Stimulated activated CD4-positive, alpha-beta T cell treated with anti-CD3 and anti-CD28 coated beads, Interleukin-12 subunit alpha, Interleukin-12 subunit beta, amount 100 ng/mL, for 48 hours (primary cell): ENCODE results near the gene CCDC74A.
A peak's percentile ranks its signal among the peaks of the same experiment; 100 is the strongest.
"Not testable (repeated sequence)": the region's sequence is repeated elsewhere in the genome, so short reads cannot be mapped to it uniquely, and the experiment has no call there.

Experiments used
- DNase-seq, 3 donors: peaks; one replicate each; pipeline ENCODE4 v3.0.0-alpha.2; 2020; ENCODE audit warnings: low read depth in 2 of 3, low spot score in 1 of 3

CCDC74A gene

DNA sequence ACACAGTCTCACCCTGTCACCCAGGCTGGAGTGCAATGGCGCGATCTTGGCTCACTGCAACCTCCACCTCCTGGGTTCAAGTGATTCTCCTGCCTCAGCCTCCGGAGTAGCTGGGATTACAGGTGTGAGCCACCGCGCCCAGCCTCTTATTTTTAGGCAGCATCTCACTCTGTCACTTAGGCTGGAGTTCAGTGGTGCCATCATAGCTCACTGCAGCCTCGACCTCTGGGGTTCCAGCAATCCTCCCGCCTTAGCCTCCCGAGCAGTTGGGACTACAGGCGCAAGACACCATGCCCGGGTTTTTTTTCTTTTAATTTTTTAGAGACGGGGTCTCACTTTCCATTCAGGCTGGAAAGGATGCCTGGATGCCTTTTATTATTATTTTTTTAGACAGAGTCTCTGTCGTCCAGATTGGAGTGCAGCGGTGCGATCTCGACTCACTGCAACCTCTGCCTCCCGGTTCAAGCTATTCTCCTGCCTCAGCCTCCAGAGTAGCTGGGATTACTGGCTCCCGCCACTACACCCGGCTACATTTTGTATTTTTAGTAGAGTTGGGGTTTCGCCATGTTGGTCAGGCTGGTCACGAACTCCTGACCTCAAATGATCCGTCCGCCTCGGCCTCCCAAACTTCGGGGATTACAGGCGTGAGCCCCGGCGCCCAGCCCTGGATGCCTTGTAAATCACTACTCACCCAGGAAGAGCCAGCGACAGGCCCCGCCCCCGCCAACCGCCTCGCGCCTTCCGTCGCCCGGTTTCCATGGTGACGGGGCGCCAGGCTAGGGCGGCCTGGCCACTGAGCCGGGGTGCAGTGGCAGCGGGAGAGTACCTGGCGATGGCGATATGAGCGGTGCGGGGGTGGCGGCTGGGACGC, at the start of gene CCDC74A:
CCDC74A (plus strand) TSS at position 758 of the 871 bp plus-strand sequence; CDS start at position 841, 83 bp downstream.
- DNase-seq = peak; percentile 61 to 75 (median 63)

DNA sequence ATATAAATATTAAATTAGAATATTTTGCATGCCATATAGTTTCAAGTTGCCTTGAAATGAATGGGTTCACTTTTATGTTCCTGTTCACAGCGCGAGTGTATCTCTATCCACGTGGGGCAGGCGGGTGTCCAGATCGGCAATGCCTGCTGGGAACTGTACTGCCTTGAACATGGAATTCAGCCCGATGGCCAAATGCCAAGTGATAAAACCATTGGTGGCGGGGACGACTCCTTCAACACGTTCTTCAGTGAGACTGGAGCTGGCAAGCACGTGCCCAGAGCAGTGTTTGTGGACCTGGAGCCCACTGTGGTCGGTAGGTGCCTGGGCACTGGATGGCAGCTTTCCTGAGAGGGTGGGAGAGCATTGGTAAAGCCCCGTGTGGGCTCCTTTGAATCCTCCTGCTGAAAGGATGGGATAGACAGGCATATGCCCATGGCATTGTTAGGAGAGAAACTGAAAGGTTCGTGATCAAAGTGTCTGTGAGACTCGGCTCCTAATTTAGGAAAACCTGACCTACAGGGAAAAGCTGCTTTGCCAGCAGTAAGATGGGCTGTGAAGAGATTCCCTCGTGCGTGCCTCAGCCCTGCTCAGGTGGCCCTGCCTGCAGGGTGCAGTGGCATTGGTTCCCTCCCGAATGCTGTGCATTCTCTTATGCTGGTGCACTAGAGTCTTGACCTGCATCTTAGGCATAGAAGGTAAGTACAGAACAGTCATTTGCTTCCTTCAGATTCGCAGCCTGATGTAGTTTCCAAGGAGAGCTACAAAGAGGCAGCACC, 49.4 kb upstream of the CCDC74A start:
- DNase-seq = not testable (repeated sequence)

DNA sequence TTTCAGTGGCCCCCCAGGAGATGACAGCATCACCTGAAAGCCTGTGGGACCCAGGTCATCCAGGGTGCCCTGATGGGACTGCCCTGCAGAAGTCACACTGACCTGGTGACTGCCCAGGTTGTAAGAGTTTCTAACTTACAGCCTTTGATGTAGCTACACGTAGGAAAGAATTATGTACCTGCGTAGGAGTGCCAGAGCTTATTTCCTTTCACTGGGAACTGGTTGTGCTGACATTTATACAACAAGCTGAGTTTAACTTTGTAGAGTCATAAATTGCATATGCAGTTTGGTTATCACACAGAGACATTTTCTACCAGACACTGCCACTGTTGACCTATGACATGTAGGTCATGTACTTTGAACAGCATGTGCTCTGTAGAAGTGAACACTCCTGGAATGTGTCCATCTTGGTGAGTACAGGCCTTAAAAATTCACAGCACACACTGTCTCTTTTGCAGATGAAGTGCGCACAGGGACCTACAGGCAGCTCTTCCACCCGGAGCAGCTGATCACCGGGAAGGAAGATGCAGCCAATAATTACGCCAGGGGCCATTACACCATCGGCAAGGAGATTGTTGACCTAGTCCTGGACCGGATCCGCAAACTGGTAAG, 48.7 kb upstream of the CCDC74A start:
- not testable (repeated sequence) for DNase-seq

DNA sequence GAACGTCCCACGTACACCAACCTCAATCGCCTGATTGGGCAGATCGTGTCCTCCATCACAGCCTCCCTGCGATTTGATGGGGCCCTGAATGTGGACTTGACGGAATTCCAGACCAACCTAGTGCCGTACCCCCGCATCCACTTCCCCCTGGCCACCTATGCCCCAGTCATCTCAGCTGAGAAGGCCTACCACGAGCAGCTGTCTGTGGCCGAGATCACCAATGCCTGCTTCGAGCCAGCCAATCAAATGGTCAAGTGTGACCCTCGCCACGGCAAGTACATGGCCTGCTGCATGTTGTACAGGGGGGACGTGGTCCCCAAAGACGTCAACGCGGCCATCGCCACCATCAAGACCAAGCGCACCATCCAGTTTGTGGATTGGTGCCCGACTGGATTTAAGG, 47.3 kb upstream of the CCDC74A start:
- not testable (repeated sequence) for DNase-seq

DNA sequence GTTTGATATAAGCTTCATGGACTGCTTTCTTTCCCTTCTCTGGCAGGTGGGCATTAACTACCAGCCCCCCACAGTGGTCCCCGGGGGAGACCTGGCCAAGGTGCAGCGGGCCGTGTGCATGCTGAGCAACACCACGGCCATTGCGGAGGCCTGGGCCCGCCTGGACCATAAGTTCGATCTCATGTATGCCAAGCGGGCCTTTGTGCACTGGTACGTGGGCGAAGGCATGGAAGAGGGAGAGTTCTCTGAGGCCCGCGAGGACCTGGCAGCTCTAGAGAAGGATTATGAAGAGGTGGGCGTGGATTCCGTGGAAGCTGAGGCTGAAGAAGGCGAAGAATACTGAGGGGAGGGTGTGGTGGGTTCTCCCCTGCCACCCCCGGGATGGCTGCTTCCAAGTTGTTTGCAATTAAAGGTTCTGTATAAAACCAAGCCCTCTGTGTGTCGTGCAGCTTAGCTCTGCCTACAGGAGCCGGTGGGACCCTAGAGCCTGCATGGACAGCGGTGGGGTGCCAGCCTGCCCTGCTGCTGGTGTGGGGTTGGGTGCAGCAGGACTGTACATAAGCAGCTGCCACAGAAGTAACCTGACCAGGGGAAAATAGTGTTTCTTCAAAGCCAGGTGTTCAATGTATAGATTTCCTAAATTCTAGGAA, 45.1 kb upstream of the CCDC74A start:
- not testable (repeated sequence) for DNase-seq

DNA sequence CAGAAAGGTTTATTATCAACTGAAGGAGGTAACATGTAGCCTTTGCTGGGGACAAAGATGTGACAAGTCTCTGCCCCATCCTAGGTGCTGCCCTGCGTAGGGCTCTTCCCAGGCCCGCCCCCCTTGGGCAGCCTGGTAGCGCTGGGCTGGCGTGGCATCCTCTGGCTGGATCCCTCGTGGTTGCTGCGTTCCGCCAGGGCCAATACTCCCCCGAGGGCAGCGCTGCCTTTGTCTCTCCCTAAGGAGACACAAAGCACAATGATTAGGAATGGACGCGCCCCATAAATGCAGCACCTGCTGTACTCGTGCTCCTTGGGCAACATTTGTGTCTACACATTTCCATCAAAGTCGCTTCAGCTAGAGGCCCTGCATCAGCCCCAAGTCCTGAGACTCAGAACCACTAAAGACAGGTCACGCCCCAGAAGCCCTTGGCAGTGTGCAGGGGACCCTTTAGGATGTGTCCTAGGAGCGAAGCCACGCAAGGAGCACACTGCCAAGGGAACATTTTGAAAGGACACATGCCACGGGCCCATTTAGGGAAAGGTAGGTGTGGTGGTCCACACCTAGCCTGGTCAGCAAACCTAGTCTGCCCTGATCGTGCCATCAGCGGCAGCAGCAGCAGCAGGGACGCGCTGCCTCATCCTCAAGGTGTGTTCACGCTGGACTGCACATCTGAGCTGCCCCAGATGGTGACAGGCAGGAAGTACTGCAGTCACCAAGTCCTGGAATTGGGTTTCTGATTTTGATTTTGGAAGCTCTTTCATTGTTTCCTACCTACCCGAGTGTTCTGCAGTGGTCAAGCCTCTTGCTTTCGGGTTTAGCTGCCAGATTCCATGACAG, 43.5 kb upstream of the CCDC74A start:
- DNase-seq = not testable (repeated sequence)

DNA sequence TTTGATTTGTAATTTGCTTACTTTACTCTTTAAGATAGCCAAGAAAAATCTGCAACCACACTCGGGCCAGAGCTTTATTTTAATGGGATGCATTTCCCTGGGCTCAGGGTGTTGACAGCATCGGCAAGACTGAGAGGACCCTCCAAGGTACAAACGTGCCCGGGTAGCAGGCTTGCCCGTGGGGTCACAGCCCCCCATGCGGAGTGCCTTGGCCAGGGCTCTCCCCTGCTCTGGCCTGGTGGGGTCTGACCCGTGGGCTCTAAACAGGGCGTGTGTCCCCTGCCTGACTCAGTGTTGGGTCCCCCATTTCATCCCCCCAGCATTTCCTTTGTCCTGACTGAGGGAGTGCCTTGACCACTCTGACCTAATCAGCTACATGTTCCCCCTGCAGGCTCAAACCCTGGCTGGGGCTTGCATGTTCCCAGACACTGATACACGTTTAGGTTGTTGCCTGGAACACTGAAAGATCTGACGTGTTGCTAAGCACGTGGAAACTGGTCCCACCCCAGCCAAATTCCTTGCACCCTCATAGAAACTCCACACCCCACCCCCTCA, 42.7 kb upstream of the CCDC74A start:
- not testable (repeated sequence) for DNase-seq

DNA sequence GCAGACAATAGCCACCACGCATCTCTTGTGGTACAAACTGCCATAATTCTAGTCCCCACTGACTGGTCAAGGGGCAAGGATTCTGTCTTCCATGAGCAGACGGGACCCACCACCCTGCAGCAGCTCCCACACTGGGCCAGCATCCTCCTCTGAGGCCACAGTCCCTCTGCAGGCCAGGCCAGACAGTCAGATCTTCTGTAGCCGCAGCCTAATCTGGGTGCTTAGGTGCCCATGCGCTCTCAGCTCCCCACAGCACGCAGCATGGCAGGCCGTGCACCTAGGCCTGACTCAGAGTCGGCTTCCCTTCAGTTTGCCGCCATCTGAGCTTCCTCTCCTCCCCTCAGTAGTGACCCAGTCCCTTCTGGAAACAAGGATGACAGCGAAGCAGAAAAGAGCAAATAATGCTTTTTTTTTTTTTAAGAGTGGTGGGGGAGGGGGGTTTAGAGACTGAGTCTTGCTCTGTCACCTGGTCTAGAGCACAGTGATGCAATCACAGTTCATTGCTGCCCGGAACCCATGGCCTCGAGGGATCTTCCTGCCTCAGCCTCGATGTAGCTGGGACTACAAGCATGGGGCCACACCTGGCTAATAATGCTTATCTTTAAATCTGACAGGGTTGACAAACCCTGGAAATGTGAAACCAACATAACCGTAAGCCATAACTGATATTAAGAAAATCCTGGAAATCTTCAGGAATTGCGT, 41.3 kb upstream of the CCDC74A start:
- DNase-seq = not testable (repeated sequence)

DNA sequence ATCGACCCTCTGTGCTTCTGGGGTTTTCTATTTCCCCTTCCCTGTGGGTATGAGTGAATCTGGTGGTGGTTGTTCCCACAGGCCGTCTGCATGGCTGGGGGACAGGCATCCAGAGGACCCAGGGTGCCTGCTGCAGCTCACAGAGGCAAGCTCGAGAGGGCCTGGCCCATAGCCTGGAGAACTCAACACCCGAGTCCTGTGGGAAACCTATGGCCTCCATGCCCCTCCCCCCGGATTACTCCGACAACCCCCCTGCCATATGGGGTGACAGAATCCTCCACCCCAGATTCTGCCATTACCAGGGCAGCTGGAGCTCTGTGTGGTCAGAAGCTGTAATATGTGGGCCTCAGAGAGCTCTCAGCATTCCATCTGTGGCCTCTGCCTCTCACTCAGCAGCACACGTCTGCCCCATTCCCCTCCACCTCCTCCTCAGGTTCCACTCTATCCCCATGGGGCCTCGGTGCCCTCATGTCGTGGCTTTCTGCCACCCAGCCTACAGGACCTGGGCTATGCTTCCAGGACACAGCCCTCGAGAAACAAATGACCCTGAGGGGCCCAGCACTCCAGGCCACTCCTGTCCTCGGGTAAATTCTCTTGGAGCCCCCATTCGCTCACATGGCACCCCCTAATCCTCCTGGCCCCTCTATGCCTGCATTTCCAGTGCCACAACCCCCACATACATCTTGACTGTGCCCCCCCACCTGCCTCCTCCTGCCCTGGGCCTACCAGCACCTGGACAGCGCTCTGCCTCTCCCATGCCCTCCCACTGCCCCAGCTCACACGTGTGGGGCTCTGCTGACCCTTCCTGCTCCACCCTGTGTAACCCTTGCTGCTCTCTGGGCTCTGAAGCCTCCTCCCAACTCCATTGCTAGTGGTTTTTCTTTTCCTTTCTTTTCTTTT, 39.1 kb upstream of the CCDC74A start:
- no peak for DNase-seq

DNA sequence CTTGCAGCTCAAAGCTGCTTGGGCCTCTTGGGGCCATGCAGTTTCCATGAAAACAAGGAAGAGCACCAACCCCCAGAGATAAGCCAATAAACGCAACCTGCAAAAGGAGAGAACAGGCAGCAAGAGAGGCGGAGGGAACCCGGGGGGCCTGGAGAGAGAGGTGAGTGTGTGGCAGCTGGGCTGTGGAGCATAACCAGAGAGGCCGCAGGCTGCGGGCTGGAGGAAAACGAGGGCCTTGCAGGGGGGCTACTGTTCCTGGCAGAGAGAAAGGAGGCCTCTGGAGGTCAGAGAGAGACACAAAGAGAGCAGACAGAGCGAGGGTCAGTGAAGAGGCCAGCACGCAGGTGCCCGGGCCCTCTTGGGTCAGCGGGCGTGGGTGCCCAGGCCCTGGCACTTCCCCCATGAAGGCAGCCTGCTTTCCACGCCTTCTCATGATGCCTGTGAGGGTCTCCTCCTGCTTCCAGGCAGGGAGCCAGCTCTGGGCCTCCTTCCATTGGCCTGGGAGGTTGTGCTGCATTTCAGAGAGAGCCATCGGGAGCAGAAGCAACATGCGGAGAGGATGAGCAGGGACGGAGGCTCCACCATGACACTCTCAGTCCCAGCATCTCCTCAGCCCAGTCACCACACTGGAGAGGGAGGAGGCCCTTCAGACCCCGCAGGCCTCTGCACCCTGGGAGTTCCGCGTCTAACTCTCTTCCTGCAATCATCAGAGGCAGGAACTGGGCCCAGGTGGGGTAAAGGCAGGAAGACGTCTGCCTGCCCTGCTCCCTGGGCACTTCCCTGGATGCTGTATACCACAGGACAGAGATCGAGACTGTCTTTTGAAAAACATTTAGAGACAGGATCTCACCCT, 36.8 kb upstream of the CCDC74A start:
- peak in 1 of 3 donors; percentile 7 for DNase-seq

DNA sequence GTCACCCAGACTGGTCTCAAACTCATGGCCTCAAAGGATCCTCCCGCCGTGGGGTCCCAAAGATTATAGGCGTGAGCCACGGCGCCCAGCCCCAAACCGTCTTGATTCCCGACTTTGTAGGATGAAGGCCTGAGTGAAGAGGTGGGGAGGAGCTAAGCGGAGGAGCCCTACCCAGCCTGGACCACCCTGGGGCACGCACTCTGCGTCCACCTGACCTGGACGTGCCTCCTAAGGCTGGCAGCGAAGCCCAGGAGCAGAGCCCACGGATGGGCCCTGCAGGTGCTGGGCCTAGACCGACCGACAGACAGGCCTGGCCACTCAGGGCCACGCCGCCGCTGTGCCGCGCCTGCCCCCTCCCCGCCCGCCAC, 36.2 kb upstream of the CCDC74A start:
- peak in 1 of 3 donors; percentile 5 for DNase-seq

DNA sequence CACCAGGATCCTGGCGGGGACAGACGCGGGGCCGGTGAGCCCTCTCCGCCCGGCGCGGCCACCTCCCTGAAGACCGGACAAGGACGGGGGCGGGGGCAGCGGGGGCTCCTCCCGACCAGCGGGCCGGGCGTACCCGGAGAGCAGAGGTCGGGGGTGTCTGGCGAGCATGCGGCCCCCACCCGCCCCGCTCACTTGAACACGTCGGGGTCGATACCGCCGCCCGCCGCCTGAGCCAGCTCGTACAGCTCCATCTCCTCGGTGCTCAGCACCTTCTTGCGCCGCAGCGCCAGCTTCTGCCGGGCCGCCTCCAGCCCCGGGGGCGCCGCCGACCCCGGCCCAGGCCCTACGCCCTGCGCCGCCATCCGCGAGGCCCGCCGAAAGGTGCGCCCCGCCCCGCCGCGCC, 35.7 kb upstream of the CCDC74A start, which contains the start of gene MZT2A:
MZT2A (minus strand) TSS at position 383 of the 403 bp plus-strand sequence; CDS start at position 362, 21 bp downstream.
- not testable (repeated sequence) for DNase-seq

DNA sequence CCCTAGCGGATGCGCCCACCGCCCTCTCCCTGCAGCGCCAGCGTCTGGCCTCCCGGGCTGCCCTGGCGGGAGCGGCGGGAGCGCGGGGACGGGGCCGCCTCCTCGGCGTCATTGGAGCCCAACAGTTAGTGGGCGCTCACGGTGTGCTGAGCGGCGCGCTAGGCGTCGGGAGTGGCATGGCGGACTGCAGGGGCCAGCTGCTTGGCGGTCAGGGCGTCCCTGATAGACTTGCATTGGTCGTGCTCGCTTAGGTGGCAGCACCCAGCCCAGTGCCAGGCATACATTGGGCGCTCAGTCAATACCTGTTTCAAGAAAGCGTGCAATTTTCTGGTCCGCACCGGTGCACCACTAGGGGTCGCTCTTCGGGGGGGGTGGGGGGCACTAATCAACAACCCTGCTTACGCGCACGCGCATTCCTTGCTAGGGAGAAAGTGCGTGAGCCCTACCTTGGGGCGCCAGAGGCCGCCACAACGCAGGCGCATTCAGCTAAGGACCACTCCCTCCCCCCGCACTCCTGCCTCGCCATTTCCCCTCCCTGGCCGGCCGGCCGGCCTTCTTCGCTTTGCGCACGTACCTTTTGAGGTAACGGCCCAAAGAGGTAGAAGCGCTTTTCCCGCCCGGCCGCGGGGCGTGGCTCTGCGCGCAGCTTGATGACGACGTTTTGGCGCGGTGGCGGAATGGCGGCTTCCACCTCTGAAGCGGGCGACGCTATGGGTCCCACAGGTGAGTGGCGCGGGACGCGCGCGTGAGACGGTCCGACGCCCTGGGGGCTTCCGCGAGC, 35.1 kb upstream of the CCDC74A start:
- peak; percentile 92 to 95 (median 94) for DNase-seq

DNA sequence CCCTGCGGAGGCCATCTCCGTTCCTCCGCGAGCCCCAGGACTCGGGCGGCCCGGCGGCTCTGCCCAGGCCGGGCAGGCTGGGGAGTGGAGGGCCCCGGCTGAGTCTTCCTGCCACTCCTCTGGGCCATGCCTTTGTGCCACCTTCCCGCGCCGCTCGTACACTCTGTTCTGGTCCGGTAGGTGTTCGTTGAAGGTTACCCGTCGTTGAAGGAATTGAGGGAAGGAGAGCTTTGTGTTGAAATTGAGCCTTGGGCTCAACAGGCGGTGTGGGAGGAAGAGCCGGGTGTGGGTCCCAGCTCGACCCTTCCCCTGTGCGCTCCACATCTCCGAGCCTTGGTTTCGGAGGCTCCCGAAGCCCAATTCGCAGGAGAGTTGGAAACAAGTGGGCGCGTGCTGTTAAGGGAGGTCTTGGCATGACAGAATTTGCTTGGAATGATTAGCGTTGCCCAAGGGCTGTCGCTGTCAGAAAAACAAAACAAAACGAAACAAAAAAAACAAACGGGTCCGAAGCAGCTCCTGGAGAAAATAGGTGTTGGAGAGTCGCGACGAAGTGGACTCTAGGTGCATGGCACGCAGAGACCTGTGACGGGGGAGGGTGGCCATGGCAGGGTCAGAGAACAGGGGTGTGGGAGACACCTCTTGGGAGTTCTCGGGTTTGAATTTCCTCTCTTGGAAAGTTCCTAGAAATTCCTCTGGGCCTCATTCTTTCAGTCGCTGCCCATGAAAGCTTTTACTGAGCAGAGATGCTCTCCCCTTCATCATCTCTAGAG, 34.3 kb upstream of the CCDC74A start:
- DNase-seq = no peak

DNA sequence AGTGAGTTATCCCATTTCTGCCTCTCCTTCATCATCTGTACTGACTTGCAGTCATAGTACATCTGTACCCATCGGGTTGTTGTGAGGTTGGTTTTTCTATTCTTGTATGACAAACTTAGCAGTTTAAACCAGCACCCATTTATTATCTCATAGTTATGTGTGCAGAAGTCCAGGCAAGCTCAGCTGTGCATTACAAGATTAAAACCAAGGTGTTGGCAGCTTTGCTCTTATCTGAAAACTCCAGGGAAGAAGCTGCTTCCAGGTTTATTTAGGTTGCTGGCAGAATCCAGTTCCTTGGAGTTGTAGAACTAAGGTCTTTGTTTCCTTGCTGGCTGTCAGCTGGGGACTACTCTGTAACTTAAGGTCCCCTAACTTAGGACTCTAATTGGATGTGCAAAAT, 32.2 kb upstream of the CCDC74A start:
- DNase-seq = not testable (repeated sequence)
